MM.1S (cell line): ENCODE measurements around the gene NUP35.

Experiments
- DNase-seq: peaks from one replicate; pipeline ENCODE4 v3.0.0-alpha.2; 2015
- H2AFZ ChIP-seq: fragments of 300-600 bp; sonication (generic); 2 replicates; pipeline ENCODE4 v1.6.0; 2016; ENCODE audit warnings: antibody characterized with exemption, low read length
- H3F3A ChIP-seq: fragments of 300-600 bp; sonication (generic); 2 replicates; pipeline ENCODE4 v1.6.1; 2016; ENCODE audit warnings: mild to moderate bottlenecking, antibody characterized with exemption, low read length, moderate library complexity, mixed read lengths; ENCODE audit not compliant: insufficient read depth
- H3K27ac ChIP-seq: fragments of 300-600 bp; sonication (generic); 2 replicates; pipeline ENCODE4 v1.5.1; 2016; ENCODE audit warnings: mild to moderate bottlenecking, low read length
- H3K27me3 ChIP-seq: fragments of 300-600 bp; sonication (generic); replicated peaks from 2 replicates; pipeline ENCODE4 v1.6.0; 2016; ENCODE audit warnings: low read length; ENCODE audit not compliant: insufficient read depth
- H3K36me3 ChIP-seq: fragments of 300-600 bp; sonication (generic); replicated peaks from 2 replicates; pipeline ENCODE4 v1.6.1; 2016; ENCODE audit warnings: mild to moderate bottlenecking, low read length, mixed read lengths; ENCODE audit not compliant: insufficient read depth
- H3K4me1 ChIP-seq: fragments of 300-600 bp; sonication (generic); 2 replicates; pipeline ENCODE4 v1.6.1; 2016; ENCODE audit warnings: low read length, mixed read lengths
- H3K4me2 ChIP-seq: fragments of 300-600 bp; sonication (generic); 2 replicates; pipeline ENCODE4 v1.6.0; 2016; ENCODE audit warnings: low read depth, low read length
- H3K4me3 ChIP-seq: fragments of 300-600 bp; sonication (generic); 2 replicates; pipeline ENCODE4 v1.5.1; 2016; ENCODE audit warnings: low read length, mixed read lengths
- H3K79me2 ChIP-seq: fragments of 300-600 bp; sonication (generic); 2 replicates; pipeline ENCODE4 v1.6.1; 2016; ENCODE audit warnings: mixed run types, low read length, mixed read lengths
- H3K9ac ChIP-seq: fragments of 300-600 bp; sonication (generic); 2 replicates; pipeline ENCODE4 v1.6.1; 2016; ENCODE audit warnings: low read length, mixed read lengths
- H3K9me2 ChIP-seq: fragments of 300-600 bp; sonication (generic); replicated peaks from 2 replicates; pipeline ENCODE4 v1.6.1; 2016; ENCODE audit warnings: mild to moderate bottlenecking, low read length, mixed read lengths; ENCODE audit not compliant: insufficient read depth
- H3K9me3 ChIP-seq: fragments of 300-600 bp; sonication (generic); replicated peaks from 2 replicates; pipeline ENCODE4 v1.6.1; 2016; ENCODE audit warnings: mild to moderate bottlenecking, low read length, mixed read lengths; ENCODE audit not compliant: insufficient read depth
- H4K20me1 ChIP-seq: fragments of 300-600 bp; sonication (generic); 2 replicates; pipeline ENCODE4 v1.6.1; 2016; ENCODE audit warnings: mild to moderate bottlenecking, low read length, moderate library complexity, mixed read lengths; ENCODE audit not compliant: insufficient read depth
- CTCF ChIP-seq: fragments of 300-600 bp; sonication (generic); IDR thresholded peaks from 2 replicates; pipeline ENCODE4 v1.5.1; 2016; ENCODE audit warnings: antibody characterized with exemption, low read length, mixed read lengths
- EZH2 ChIP-seq: fragments of 300-600 bp; sonication (generic); optimal IDR thresholded peaks from 2 replicates; pipeline ENCODE3; 2017; ENCODE audit warnings: low read depth, mild to moderate bottlenecking, antibody characterized with exemption, low read length, mixed read lengths
- EZH2phosphoT487 ChIP-seq: fragments of 300-600 bp; sonication (generic); IDR thresholded peaks from 2 replicates; pipeline ENCODE4 v1.6.1; 2018; ENCODE audit warnings: antibody characterized with exemption, low read length

Gene NUP35

GRCh38 chr2:183195397-183195796, 71.2 kb downstream of the NUP35 start:
- no peak for DNase-seq
- Histone ChIP-seq H3K79me2 (no peaks in the 10 kb centered on the region), H3K9ac (no peak overlapping the region), H3K4me3 (no peak overlapping the region), H2AFZ (no peak overlapping the region), H3K27me3 (no peaks in the 10 kb centered on the region), H3K4me2 (no peak overlapping the region), H3K9me2 (no peaks in the 10 kb centered on the region), H3F3A (no peaks in the 10 kb centered on the region), H4K20me1 (no peaks in the 10 kb centered on the region), H3K4me1 (no peaks in the 10 kb centered on the region), H3K9me3 (no peaks in the 10 kb centered on the region), H3K36me3 (no peaks in the 10 kb centered on the region), H3K27ac (no peak overlapping the region)
- TF ChIP-seq CTCF (no peak), EZH2phosphoT487 (no peak), EZH2 (no peak)

GRCh38 chr2:183195998-183196409, 71.8 kb downstream of the NUP35 start:
- no peaks in the 10 kb centered on the region for H3F3A ChIP-seq
- H3K79me2 ChIP-seq: no peaks in the 10 kb centered on the region
- no peaks in the 10 kb centered on the region for H3K9me3 ChIP-seq
- no peaks in the 10 kb centered on the region for H3K9me2 ChIP-seq
- H3K4me3 ChIP-seq: no peak overlapping the region
- no peak overlapping the region for H2AFZ ChIP-seq
- H3K9ac ChIP-seq: no peak overlapping the region
- no peaks in the 10 kb centered on the region for H4K20me1 ChIP-seq
- no peaks in the 10 kb centered on the region for H3K4me1 ChIP-seq
- no peaks in the 10 kb centered on the region for H3K36me3 ChIP-seq
- no peaks in the 10 kb centered on the region for H3K27me3 ChIP-seq
- DNase-seq: no peak
- H3K27ac ChIP-seq: no peak overlapping the region
- TF ChIP-seq EZH2phosphoT487 (no peak), CTCF (no peak), EZH2 (no peak)
- H3K4me2 ChIP-seq: no peak overlapping the region

GRCh38 chr2:183204397-183204796, 80.2 kb downstream of the NUP35 start:
- no peaks in the 10 kb centered on the region for H3K9me2 ChIP-seq
- no peak overlapping the region for H3K4me2 ChIP-seq
- H3K4me1 ChIP-seq: no peaks in the 10 kb centered on the region
- H3K27me3 ChIP-seq: no peaks in the 10 kb centered on the region
- no peak overlapping the region for H3K9ac ChIP-seq
- H3K4me3 ChIP-seq: no peak overlapping the region
- no peak for TF ChIP-seq EZH2
- no peak for TF ChIP-seq CTCF
- TF ChIP-seq EZH2phosphoT487: no peak
- H3K79me2 ChIP-seq: no peaks in the 10 kb centered on the region
- H3K9me3 ChIP-seq: no peaks in the 10 kb centered on the region
- H2AFZ ChIP-seq: no peak overlapping the region
- no peaks in the 10 kb centered on the region for H3K36me3 ChIP-seq
- DNase-seq: no peak
- no peaks in the 10 kb centered on the region for H3F3A ChIP-seq
- no peak overlapping the region for H3K27ac ChIP-seq
- H4K20me1 ChIP-seq: no peaks in the 10 kb centered on the region

- Histone ChIP-seq H3K27ac (no peak overlapping the region), H3K79me2 (no peaks in the 10 kb centered on the region), H3F3A (no peaks in the 10 kb centered on the region), H3K4me1 (no peaks in the 10 kb centered on the region), H3K9me3 (no peaks in the 10 kb centered on the region), H3K9me2 (no peaks in the 10 kb centered on the region), H3K9ac (no peak overlapping the region), H3K27me3 (no peaks in the 10 kb centered on the region), H3K4me3 (no peak overlapping the region), H2AFZ (no peak overlapping the region), H4K20me1 (no peaks in the 10 kb centered on the region), H3K36me3 (no peaks in the 10 kb centered on the region), H3K4me2 (no peak overlapping the region)
- DNase-seq: no peak
- TF ChIP-seq EZH2: no peak
- no peak for TF ChIP-seq EZH2phosphoT487
- no peak for TF ChIP-seq CTCF
These were observed 82.9 kb downstream of the NUP35 start for GRCh38 chr2:183207110-183207509.
